Caco-2 (cell line): ENCODE results near the gene CCT2. TPM values are rescaled to one million over a fixed set of nuclear protein-coding genes. Genes with fewer than 3 reads are reported as not detected.

ENCODE experiments used
- BruUV-seq: library from RNA; stranded (reverse); fragments of 400-500 nt; replicated peaks from 2 replicates; lab custom pipeline; 2021; lab: Mats Ljungman, UMichigan
- CTCF ChIA-PET: fragments of 300-600 bp; sonication (Branson Sonifier 250); formaldehyde crosslinking; loops from one replicate; lab custom pipeline; 2022; ENCODE audit warnings: antibody characterized with exemption; lab: Charles Lee
- POLR2A ChIA-PET: fragments of 300-600 bp; sonication (Branson Sonifier 250); formaldehyde crosslinking; loops from one replicate; lab custom pipeline; 2022; ENCODE audit warnings: antibody characterized with exemption; lab: Charles Lee
- DNase-seq, 2 experiments: peaks; one replicate each; pipeline versions ENCODE4 v3.0.0 to v3.0.0-alpha.2; 2020 to 2022
- H3K27me3 ChIP-seq: replicated peaks from 2 replicates; pipeline ENCODE4 v1.6.0; 2011; ENCODE audit warnings: low read length; ENCODE audit not compliant: control insufficient read depth, insufficient read depth
- H3K36me3 ChIP-seq: 2 replicates; pipeline ENCODE4 v1.5.1; 2011; ENCODE audit warnings: low read length; ENCODE audit not compliant: control insufficient read depth, insufficient read depth
- H3K4me1 ChIP-seq: fragments of 250-450 bp; sonication (Bioruptor Pico); 2 replicates; pipeline ENCODE4 v1.5.1; 2020; ENCODE audit warnings: mild to moderate bottlenecking
- H3K4me3 ChIP-seq: 2 replicates; pipeline ENCODE4 v1.5.1; 2011; ENCODE audit warnings: low read depth, mild to moderate bottlenecking, control low read depth, low read length
- H3K9me3 ChIP-seq: fragments of 250-450 bp; sonication (Bioruptor Pico); 2 replicates; pipeline ENCODE4 v1.5.1; 2020; ENCODE audit warnings: mild to moderate bottlenecking, moderate library complexity
- H3K27ac Mint-ChIP-seq: one replicate; pipeline ENCODE4 v1.8.0; 2022; ENCODE audit warnings: mixed read lengths; ENCODE audit not compliant: unreplicated experiment
- H3K27me3 Mint-ChIP-seq: one replicate; pipeline ENCODE4 v1.8.0; 2022; ENCODE audit warnings: mixed read lengths; ENCODE audit not compliant: insufficient read depth, unreplicated experiment
- H3K36me3 Mint-ChIP-seq: one replicate; pipeline ENCODE4 v1.8.0; 2022; ENCODE audit warnings: mild to moderate bottlenecking, mixed read lengths; ENCODE audit not compliant: insufficient read depth, unreplicated experiment
- H3K4me1 Mint-ChIP-seq: one replicate; pipeline ENCODE4 v1.8.0; 2022; ENCODE audit warnings: low read depth, mixed read lengths; ENCODE audit not compliant: unreplicated experiment
- H3K4me3 Mint-ChIP-seq: one replicate; pipeline ENCODE4 v1.8.0; 2022; ENCODE audit warnings: mild to moderate bottlenecking, moderate library complexity, mixed read lengths; ENCODE audit not compliant: unreplicated experiment
- H3K9me3 Mint-ChIP-seq: one replicate; pipeline ENCODE4 v1.8.0; 2022; ENCODE audit warnings: mixed read lengths; ENCODE audit not compliant: unreplicated experiment
- intact Hi-C: fragments of 100-400 bp; cut with micrococcal nuclease; formaldehyde crosslinking; loops from one replicate; pipeline ENCODE4 v1.10.0; 2022; ENCODE audit not compliant: unreplicated experiment
- total RNA-seq: library from RNA; stranded (reverse); gene quantifications from 2 replicates; pipeline ENCODE4 v1.2.3, GENCODE V29; 2022
- TF ChIP-seq, protein P1 (sequence below), 2 experiments: fragments of 200-600 bp in 1 of 2; IDR thresholded peaks; 1 replicate in 1 of 2; 2 replicates in 1 of 2; pipeline versions ENCODE4 v1.5.1 to v1.8.0; 2011 to 2022; ENCODE audit warnings: antibody characterized with exemption in 1 of 2, control low read depth in 1 of 2, inconsistent platforms in 1 of 2, low read depth in 1 of 2, low read length in 1 of 2, mild to moderate bottlenecking in 1 of 2, moderate library complexity in 1 of 2; ENCODE audit not compliant: insufficient read depth in 1 of 2, severe bottlenecking in 1 of 2, unreplicated experiment in 1 of 2

Gene CCT2
- total RNA-seq, 1 experiment from 2014 or later = 321 TPM

DNA sequence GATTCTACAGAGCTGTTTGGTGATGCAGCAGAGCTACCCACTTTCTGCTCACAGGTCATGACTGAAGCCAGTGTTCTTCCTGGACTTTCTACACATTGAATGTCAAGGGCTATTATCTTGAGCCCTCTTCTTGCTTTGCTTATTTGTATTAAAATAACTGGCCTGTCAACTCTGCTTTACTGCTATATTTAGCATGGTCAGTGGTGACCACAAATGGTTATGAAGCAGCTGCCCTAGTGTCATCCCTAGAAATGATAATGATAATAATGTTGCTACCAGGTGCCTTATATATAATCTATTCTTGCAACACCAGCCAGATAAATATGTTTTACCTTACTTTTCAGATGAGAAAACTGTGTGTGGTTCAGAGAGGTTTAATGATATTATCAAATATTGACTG is 28.1 kb downstream of the CCT2 start:
- Histone ChIP-seq H3K4me1 (no peaks in the 10 kb centered on the region), H3K4me3 (no peak overlapping the region), H3K36me3 (no peaks in the 10 kb centered on the region), H3K27me3 (no peaks in the 10 kb centered on the region), H3K9me3 (no peaks in the 10 kb centered on the region)
- no TSS peak for BruUV-seq
- DNase-seq = no peak
- Mint-ChIP-seq H3K36me3 (peaks cover 4% of the 10 kb centered on the region), H3K27ac (no peak overlapping the region), H3K4me3 (no peak overlapping the region), H3K27me3 (no peaks in the 10 kb centered on the region), H3K4me1 (no peaks in the 10 kb centered on the region), H3K9me3 (peaks cover 8% of the 10 kb centered on the region)
- CTCF ChIA-PET = no interaction called here
- TF ChIP-seq, protein P1, sequence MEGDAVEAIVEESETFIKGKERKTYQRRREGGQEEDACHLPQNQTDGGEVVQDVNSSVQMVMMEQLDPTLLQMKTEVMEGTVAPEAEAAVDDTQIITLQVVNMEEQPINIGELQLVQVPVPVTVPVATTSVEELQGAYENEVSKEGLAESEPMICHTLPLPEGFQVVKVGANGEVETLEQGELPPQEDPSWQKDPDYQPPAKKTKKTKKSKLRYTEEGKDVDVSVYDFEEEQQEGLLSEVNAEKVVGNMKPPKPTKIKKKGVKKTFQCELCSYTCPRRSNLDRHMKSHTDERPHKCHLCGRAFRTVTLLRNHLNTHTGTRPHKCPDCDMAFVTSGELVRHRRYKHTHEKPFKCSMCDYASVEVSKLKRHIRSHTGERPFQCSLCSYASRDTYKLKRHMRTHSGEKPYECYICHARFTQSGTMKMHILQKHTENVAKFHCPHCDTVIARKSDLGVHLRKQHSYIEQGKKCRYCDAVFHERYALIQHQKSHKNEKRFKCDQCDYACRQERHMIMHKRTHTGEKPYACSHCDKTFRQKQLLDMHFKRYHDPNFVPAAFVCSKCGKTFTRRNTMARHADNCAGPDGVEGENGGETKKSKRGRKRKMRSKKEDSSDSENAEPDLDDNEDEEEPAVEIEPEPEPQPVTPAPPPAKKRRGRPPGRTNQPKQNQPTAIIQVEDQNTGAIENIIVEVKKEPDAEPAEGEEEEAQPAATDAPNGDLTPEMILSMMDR (IDR thresholded peaks at IDR 0.05; ENCODE audit: insufficient read depth in 1 of 2, low read depth in 1 of 2, low read length in 1 of 2, severe bottlenecking in 1 of 2, unreplicated experiment in 1 of 2) = no peak
- POLR2A ChIA-PET = no interaction called here
- intact Hi-C loops = no loop called here

DNA sequence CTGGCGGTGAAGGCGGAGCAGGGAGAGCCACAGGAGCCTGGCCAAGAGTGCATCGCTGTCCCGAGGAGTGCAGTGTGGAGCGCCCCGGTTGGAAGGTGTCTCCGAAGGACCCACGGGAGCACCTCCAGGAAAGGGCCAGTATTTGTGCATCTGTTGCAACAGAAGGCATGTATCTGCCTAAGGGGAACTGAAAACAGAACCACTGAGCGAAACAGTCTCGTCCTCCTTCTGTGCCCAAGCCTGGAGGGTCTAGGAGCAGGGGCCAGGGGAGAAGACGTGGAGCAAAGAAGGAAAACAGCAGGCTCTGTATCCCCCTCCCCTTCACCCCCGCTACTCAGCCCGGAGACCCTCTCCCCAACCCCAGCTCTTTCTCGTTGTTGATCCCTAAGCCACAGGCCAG is 30.8 kb downstream of the CCT2 start:
- no peaks in the 10 kb centered on the region for H3K4me1 Mint-ChIP-seq

DNA sequence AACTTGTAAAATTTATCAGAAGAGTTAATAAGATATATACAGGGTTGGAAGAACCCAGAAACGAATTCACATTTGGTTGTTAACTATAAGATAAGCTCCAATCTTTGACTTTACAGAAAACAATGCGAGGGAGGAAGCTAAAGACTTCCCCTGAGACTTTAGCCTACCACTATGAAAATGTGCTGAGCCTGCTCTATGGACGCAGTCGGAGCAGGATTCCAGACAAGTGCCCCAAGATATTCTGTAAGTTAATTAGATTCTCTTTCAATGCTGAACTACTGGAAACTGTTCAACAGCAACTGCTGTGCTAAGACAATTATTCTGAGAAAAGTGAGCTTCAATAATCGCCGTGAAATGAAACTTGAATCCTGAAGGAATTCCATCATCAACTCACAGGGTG is 33.8 kb downstream of the CCT2 start:
- Mint-ChIP-seq H3K4me1 (peaks cover 11% of the 10 kb centered on the region), H3K9me3 (peaks cover 17% of the 10 kb centered on the region), H3K36me3 (no peaks in the 10 kb centered on the region), H3K4me3 (no peak overlapping the region), H3K27me3 (no peaks in the 10 kb centered on the region), H3K27ac (no peak overlapping the region)
- CTCF ChIA-PET = interaction anchor here (0.7 kb wide), 1 partner anchor 78 kb away, joined by 5 read pairs; no protein-coding TSS in a partner anchor
- Histone ChIP-seq H3K27me3 (no peaks in the 10 kb centered on the region), H3K9me3 (0 out of 2 replicates have a peak, but pooled peaks cover 2% of the 10 kb centered on the region), H3K4me3 (no peak overlapping the region), H3K36me3 (no peaks in the 10 kb centered on the region), H3K4me1 (no peaks in the 10 kb centered on the region)
- intact Hi-C loops = no loop called here
- no TSS peak for BruUV-seq
- POLR2A ChIA-PET = no interaction called here
- DNase-seq = no peak
- TF ChIP-seq, protein P1 (IDR thresholded peaks at IDR 0.05; ENCODE audit: insufficient read depth in 1 of 2, low read depth in 1 of 2, low read length in 1 of 2, severe bottlenecking in 1 of 2, unreplicated experiment in 1 of 2) = no peak

More for the DNA sequence above, 30.8 kb downstream of the CCT2 start:
- no peaks in the 10 kb centered on the region for H3K36me3 ChIP-seq
- no peak overlapping the region for H3K4me3 ChIP-seq
- CTCF ChIA-PET = no interaction called here
- no peak for DNase-seq
- H3K27me3 ChIP-seq = no peaks in the 10 kb centered on the region
- POLR2A ChIA-PET = no interaction called here
- intact Hi-C loops = no loop called here
- Mint-ChIP-seq H3K9me3 (peaks cover 8% of the 10 kb centered on the region), H3K4me3 (no peak overlapping the region), H3K27ac (no peak overlapping the region), H3K36me3 (no peaks in the 10 kb centered on the region), H3K27me3 (no peaks in the 10 kb centered on the region)
- 0 out of 2 replicates have a peak, but pooled peaks cover 2% of the 10 kb centered on the region for H3K9me3 ChIP-seq
- no TSS peak for BruUV-seq
- TF ChIP-seq, protein P1 (IDR thresholded peaks at IDR 0.05; ENCODE audit: insufficient read depth in 1 of 2, low read depth in 1 of 2, low read length in 1 of 2, severe bottlenecking in 1 of 2, unreplicated experiment in 1 of 2) = no peak
- H3K4me1 ChIP-seq = no peaks in the 10 kb centered on the region
